ENCODE results near the gene PTGIS. TPM values are rescaled to one million over a fixed set of nuclear protein-coding genes. Genes with fewer than 3 reads are reported as not detected.
"Not testable (repeated sequence)": the region's sequence is repeated elsewhere in the genome, so short reads cannot be mapped to it uniquely, and the experiment has no call there.

PTGIS gene
- total RNA-seq = 100 to 1,000 TPM in 3 of 4 donors, 10 to 100 TPM in 1; 75.3 to 169 (median 137) TPM

DNA sequence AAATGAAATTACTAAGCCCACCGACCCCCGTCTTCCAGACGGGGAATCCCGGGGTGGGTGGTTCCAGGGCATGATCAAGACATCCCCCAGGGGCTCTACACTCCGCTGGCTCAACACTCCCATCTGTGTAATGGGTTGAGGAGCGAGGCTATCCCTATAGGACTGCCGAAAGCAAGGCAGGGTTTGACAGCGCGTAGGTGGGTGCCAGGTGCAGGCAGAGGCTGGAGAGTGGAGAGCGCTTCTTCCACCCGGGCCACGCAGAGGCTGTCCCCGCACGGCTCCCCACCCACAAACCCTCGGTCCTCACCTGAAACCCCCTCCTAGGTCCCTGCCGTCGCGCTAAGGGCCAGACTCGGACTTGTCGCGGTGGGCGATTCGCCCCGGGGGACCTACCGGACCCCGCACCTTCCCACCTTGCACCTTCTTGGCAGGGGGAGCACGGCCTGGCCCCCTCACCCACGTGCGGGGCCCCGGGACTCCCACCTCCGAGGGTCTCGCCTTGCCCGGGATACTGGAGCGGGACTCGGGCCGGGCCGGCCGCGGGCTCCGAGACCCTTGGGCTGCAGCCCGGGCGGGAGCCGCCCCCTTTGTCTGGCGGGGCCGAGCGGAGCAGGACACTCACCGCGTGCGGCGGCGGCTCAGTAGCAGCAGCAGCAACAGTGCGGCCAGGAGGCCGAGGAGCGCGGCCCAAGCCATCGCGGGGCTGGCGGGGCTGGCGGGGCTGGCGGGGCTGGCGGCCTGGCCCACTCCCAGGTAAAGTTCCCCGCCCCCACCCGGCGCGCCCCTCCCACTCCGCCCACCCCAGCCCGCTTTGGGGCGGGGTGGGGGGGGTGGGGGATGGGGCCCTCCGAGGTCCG, at the start of gene PTGIS:
PTGIS (minus strand) TSS at position 717 of the 857 bp plus-strand sequence; CDS start at position 696, 21 bp downstream.
- H3K36me3 ChIP-seq = no peaks in the 10 kb centered on the region
- peaks cover 0 to 62% (median 6%) of the 10 kb centered on the region in 3 donors for H3K4me1 ChIP-seq
- WGBS, 2 donors (ENCODE audit: low coverage in 1 of 2) = 19 to 21% methylated on average over 5 to 11 of the region's 70 CpGs
- peak; percentile 66 for ATAC-seq
- peaks cover 18% of the 10 kb centered on the region for H3K27me3 ChIP-seq
- H3K27ac ChIP-seq = peak within 1 kb of the TSS; percentile 55 to 93 (median 84)
- TF ChIP-seq POLR2A (IDR thresholded peaks at IDR 0.05) (peak in 1 of 2 donors; percentile 40), POLR2AphosphoS5 (IDR thresholded peaks at IDR 0.05) (peak; percentile 24), EP300 (IDR thresholded peaks at IDR 0.05) (no peak)
- TF ChIP-seq, protein P1, sequence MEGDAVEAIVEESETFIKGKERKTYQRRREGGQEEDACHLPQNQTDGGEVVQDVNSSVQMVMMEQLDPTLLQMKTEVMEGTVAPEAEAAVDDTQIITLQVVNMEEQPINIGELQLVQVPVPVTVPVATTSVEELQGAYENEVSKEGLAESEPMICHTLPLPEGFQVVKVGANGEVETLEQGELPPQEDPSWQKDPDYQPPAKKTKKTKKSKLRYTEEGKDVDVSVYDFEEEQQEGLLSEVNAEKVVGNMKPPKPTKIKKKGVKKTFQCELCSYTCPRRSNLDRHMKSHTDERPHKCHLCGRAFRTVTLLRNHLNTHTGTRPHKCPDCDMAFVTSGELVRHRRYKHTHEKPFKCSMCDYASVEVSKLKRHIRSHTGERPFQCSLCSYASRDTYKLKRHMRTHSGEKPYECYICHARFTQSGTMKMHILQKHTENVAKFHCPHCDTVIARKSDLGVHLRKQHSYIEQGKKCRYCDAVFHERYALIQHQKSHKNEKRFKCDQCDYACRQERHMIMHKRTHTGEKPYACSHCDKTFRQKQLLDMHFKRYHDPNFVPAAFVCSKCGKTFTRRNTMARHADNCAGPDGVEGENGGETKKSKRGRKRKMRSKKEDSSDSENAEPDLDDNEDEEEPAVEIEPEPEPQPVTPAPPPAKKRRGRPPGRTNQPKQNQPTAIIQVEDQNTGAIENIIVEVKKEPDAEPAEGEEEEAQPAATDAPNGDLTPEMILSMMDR (IDR thresholded peaks at IDR 0.05) = no peak
- H3K9me3 ChIP-seq = no peaks in the 10 kb centered on the region
- H3K4me3 ChIP-seq = peak within 1 kb of the TSS; percentile 42 to 70

DNA sequence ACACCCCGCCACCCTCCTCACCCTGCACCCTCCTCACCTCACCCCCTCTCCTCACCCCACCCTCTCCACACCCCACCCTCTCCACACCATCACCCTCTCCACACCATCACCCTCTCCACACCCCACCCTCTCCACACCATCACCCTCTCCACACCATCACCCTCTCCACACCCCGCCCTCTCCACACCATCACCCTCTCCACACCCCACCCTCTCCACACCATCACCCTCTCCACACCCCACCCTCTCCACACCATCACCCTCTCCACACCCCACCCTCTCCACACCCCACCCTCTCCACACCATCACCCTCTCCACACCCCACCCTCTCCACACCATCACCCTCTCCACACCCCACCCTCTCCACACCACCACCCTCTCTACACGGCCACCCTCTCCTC, 49.5 kb upstream of the PTGIS start:
- H3K4me1 ChIP-seq = not testable (repeated sequence)

DNA sequence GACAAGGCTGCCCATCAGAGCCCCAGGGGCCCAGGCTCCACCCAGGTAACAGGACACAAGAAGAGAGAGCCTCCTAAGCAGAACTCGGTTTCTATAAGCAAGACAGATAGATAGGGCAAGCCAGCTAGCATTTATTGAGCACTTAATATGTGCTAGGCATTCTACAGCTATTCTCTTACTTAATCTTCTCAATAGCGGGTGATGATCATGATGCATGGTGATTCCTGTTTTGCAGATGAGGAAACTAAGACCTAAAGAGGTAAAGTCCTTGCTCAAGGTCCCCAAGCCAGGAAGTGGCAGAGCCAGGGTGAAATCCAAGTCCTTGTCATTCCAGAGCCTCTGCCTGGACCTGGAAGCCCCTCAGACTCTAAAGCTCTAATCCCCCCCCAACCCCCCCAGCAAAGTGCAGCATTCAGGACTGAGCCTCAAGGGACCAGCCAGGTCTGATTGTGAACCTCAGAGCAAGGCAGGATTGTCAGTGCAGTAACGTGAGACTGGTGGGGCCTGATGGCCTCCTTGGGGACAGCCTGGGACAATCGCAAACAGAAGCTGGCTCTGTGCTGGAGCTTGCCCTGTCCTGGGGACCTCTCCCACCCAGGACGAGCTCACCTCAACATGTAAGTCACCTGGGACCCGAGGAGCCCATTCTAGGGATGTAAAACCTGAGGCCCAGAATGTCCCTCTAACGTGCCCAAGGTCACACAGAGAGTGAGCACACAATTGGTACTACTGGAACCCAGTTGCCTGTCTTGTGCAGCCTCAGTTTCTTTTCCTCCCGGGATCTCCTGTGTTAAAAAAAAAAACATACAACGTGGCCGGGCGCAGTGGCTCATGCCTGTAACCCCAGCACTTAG, 48.4 kb upstream of the PTGIS start:
- ATAC-seq = no peak
- H3K9me3 ChIP-seq = peaks cover 0 to 5% (median 0%) of the 10 kb centered on the region in 3 donors
- no peaks in the 10 kb centered on the region for H3K36me3 ChIP-seq
- 69 to 83% methylated on average over 1 to 6 of the region's 11 CpGs for WGBS, 2 donors (ENCODE audit: low coverage in 1 of 2)
- H3K4me3 ChIP-seq = no peak overlapping the region
- TF ChIP-seq EP300 (IDR thresholded peaks at IDR 0.05) = no peak
- TF ChIP-seq, protein P1 (IDR thresholded peaks at IDR 0.05) = no peak
- TF ChIP-seq POLR2A (IDR thresholded peaks at IDR 0.05) = no peak
- no peak for TF ChIP-seq POLR2AphosphoS5 (IDR thresholded peaks at IDR 0.05)
- no peaks in the 10 kb centered on the region for H3K27me3 ChIP-seq
- H3K4me1 ChIP-seq = peaks cover 0 to 4% (median 0%) of the 10 kb centered on the region in 3 donors
- H3K27ac ChIP-seq = no peak overlapping the region

More for the DNA sequence above, 49.5 kb upstream of the PTGIS start:
- 40% methylated on average over 1 of the region's 3 CpGs; no CpG with 5 or more reads in 1 of the 2 donors for WGBS, 2 donors (ENCODE audit: low coverage in 1 of 2)
- not testable (repeated sequence) for H3K27me3 ChIP-seq, ATAC-seq, H3K4me3 ChIP-seq, H3K36me3 ChIP-seq, H3K27ac ChIP-seq
- peaks cover 0 to 15% (median 0%) of the 10 kb centered on the region in 3 donors for H3K9me3 ChIP-seq

DNA sequence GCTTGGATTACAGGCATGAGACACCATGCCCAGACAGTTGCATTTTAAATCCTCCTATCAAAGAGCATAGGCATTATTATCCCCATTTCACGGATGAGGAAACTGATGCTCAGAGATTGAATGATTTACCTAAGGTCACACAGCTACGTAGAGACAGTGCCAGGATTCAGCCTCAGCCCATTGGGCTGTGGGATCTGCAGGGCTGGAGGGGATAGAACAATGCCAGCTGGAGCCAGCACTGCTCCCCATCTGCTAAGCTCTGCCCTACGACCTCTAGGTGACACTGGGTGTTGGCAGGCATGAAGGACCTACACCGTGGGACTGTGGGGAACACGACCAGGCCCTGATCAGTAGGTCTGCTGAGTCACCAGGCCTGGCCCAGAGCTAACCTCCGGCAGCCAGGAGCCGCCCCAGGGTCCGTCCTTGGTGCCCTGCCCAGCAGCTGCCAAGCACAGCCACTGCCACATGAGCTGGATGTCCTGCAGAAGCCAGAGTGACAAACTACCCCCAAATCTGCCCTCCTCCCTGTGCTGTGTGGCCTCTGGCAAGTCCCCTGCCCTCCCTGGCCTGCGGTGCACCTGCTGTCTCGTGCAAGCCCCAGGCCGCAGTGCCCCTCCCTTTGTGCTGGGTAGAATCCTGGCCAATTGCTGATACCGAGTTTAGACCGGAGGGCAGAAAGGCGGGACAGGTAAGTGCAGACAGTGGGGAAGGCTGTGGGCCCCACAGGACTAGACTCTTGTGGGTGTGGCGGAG, 47.6 kb upstream of the PTGIS start:
- H3K4me3 ChIP-seq = no peak overlapping the region
- no peak for ATAC-seq

DNA sequence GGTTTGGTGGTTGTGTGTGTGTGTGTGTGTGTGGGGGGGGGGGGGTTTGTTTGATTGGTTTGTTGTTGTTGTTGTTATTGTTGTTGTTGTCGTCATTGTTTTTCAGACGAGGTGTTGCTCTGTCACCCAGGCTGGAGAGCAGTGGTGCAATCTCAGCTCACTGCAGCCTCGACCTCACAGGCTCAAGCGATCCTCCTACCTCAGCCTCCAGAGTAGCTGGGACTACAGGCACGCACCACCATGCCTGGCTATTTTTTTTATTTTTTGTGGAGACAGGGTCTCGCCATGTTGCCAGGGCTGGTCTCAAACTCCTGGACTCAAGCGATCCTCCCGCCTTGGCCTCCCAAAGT, 47.1 kb upstream of the PTGIS start:
- H3K27me3 ChIP-seq, H3K36me3 ChIP-seq, H3K9me3 ChIP-seq, ATAC-seq, H3K27ac ChIP-seq, H3K4me3 ChIP-seq: not testable (repeated sequence)
- H3K4me1 ChIP-seq = peaks cover 0 to 14% (median 4%) of the 10 kb centered on the region in 3 donors
- 78 to 98% methylated on average over 3 to 5 of the region's 8 CpGs for WGBS, 2 donors (ENCODE audit: low coverage in 1 of 2)

More for the DNA sequence above, 47.6 kb upstream of the PTGIS start:
- WGBS, 2 donors (ENCODE audit: low coverage in 1 of 2) = 79 to 90% methylated on average over 2 to 3 of the region's 15 CpGs
- Histone ChIP-seq H3K4me1 (peaks cover 0 to 13% (median 4%) of the 10 kb centered on the region in 3 donors), H3K27ac (no peak overlapping the region), H3K9me3 (no peaks in the 10 kb centered on the region), H3K36me3 (no peaks in the 10 kb centered on the region), H3K27me3 (no peaks in the 10 kb centered on the region)
- TF ChIP-seq, protein P1 (IDR thresholded peaks at IDR 0.05) = no peak
- TF ChIP-seq POLR2A (IDR thresholded peaks at IDR 0.05) (no peak), EP300 (IDR thresholded peaks at IDR 0.05) (no peak), POLR2AphosphoS5 (IDR thresholded peaks at IDR 0.05) (no peak)

All from gastroesophageal sphincter (tissue), 4 donors.